GM12878 (cell line): ENCODE measurements around the gene DNAJC3. TPM values are rescaled to one million over a fixed set of nuclear protein-coding genes. Genes with fewer than 3 reads are reported as not detected.
A peak's percentile ranks its signal among the peaks of the same experiment; 100 is the strongest.

ENCODE experiments used
- BACH1 ChIP-seq: fragments of 450-650 bp; IDR thresholded peaks from 2 replicates; pipeline ENCODE4 v1.6.1; 2017; ENCODE audit warnings: mild to moderate bottlenecking, borderline replicate concordance
- EED ChIP-seq: sonication (generic); IDR thresholded peaks from 2 replicates; pipeline ENCODE4 v1.6.1; 2016; ENCODE audit warnings: antibody characterized with exemption, low read depth
- GABPA ChIP-seq: IDR thresholded peaks from 2 replicates; pipeline ENCODE4 v1.6.1; 2014; ENCODE audit warnings: antibody characterized with exemption, low read depth, mild to moderate bottlenecking, inconsistent platforms
- LARP7 ChIP-seq: fragments of 450-650 bp; IDR thresholded peaks from 2 replicates; pipeline ENCODE4 v1.6.1; 2017; ENCODE audit warnings: mild to moderate bottlenecking
- NFYA ChIP-seq: IDR thresholded peaks from 2 replicates; pipeline ENCODE4 v1.6.1; 2011; ENCODE audit warnings: low read depth, mild to moderate bottlenecking, low read length, improper control_type of control experiment, borderline replicate concordance
- PAX8 ChIP-seq: fragments of 450-650 bp; IDR thresholded peaks from 2 replicates; pipeline ENCODE4 v1.6.1; 2017; ENCODE audit warnings: mild to moderate bottlenecking, moderate library complexity
- RBBP5 ChIP-seq: fragments of 200-600 bp; sonication (generic); conservative IDR thresholded peaks from 2 replicates; pipeline ENCODE4 v1.6.1; 2016
- RUNX3 ChIP-seq: IDR thresholded peaks from 2 replicates; pipeline ENCODE4 v1.6.1; 2012; ENCODE audit warnings: low read length, inconsistent platforms
- SMAD5 ChIP-seq: IDR thresholded peaks from 2 replicates; pipeline ENCODE4 v1.6.1; 2016; ENCODE audit warnings: antibody characterized with exemption, low read depth
- SRF ChIP-seq, 2 experiments: IDR thresholded peaks; 2 replicates each; pipeline ENCODE4 v1.6.1; 2011; ENCODE audit warnings: low read depth in 2 of 2, low read length in 2 of 2, mild to moderate bottlenecking in 1 of 2, moderate library complexity in 1 of 2
- SUZ12 ChIP-seq: fragments of 200-600 bp; sonication (generic); IDR thresholded peaks from one replicate; pipeline ENCODE4 v1.6.1; 2018; ENCODE audit warnings: antibody characterized with exemption, mild to moderate bottlenecking; ENCODE audit not compliant: unreplicated experiment
- WRNIP1 ChIP-seq: IDR thresholded peaks from 2 replicates; pipeline ENCODE4 v1.6.1; 2011; ENCODE audit warnings: low read depth, low read length, improper control_type of control experiment, borderline replicate concordance
- polyA plus RNA-seq, 11 experiments: library from polyadenylated mRNA; depleted of rRNA in 4 of 11; unstranded in 6 of 11; stranded (reverse) in 5 of 11; fragments of >200 nt; fragmentation: Nextera tagmentation in 4 of 11; fragmentation: Illumina TruSeq in 1 of 11; extraction: Ambion mirVana in 4 of 11; extraction: Trizol in 1 of 11; gene quantifications; 1 replicate in 1 of 11; 2 replicates in 10 of 11; pipeline versions ENCODE4 v1.2.1 to v1.2.3, GENCODE V29; 2011 to 2016; ENCODE audit warnings: inconsistent platforms in 2 of 11, missing spikeins in 2 of 11, low read depth in 1 of 11
- total RNA-seq, 4 experiments: library from RNA; depleted of rRNA in 3 of 4; stranded (reverse); fragments of >200 nt in 3 of 4; fragmentation: Illumina TruSeq in 1 of 4; extraction: Trizol in 1 of 4; gene quantifications; 2 replicates each; pipeline versions ENCODE4 v1.2.1 to v1.2.3, GENCODE V29; 2013 to 2021
- TF ChIP-seq, protein P1 (sequence below): fragments of 450-650 bp; IDR thresholded peaks from 2 replicates; pipeline ENCODE4 v1.6.1; 2017; ENCODE audit warnings: low read depth, mild to moderate bottlenecking, moderate library complexity
- TF ChIP-seq, protein P2 (sequence below): fragments of 450-650 bp; IDR thresholded peaks from 2 replicates; pipeline ENCODE4 v1.6.1; 2017; ENCODE audit warnings: mild to moderate bottlenecking, low read depth, inconsistent platforms; ENCODE audit not compliant: poor library complexity, severe bottlenecking
- TF ChIP-seq, protein P3 (sequence below): fragments of 450-650 bp; IDR thresholded peaks from 2 replicates; pipeline ENCODE4 v1.6.1; 2018; ENCODE audit warnings: borderline replicate concordance, mild to moderate bottlenecking; ENCODE audit not compliant: partially characterized antibody

Gene DNAJC3
- total and polyA plus RNA-seq, 10 of the 15 experiments (the other 5 are each of a cell fraction or from before 2014, with no cell fraction given) = 9.3 to 37.4 (median 19.0) TPM

DNA sequence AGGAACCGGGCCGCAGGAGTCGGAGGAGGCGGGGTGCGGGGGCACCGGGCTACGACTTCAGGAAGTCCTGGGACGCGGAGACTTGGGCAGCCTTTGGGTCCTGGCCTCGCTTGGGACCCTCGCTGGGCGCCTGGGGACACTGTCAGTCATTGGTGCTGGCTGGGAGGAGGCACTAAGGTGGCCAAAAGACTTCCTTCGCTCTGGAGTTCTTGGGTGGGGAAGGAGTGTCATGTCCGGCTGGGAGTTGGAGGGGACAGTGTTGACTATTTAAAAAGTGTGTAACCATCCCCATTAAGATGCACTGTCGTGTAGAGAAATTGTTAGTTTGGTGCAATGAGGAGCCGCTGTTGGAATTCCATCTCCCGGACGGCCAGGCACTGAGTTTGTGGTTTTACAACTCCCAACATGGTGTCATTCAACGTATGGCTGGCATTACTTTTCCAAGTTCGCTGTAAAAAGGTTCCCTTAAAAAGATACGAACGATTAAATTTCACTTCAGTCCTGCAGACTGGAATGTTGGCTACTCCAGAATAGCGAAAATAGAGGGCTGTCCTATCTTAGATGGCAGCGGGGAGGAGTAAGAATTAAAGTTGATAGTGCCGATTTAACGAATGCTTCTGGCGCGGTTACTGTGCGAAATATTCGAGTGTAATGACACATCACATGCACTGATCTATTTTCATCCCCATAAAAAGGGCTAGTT lies 776 bp downstream of the DNAJC3 start (continued):
- TF ChIP-seq BACH1 (no peak), LARP7 (0 out of 2 replicates have a peak, but pooled peaks have one; percentile 5), SUZ12 (no peak), PAX8 (no peak), SRF (IDR thresholded peaks at IDR 0.05; ENCODE audit: low read depth in 2 of 2, low read length in 2 of 2) (no peak), RUNX3 (peak; percentile 72), SMAD5 (no peak), EED (no peak), WRNIP1 (peak; percentile 74; the same call in 1 of the 2 replicates), NFYA (no peak), RBBP5 (no peak), GABPA (no peak)
- TF ChIP-seq, protein P1, sequence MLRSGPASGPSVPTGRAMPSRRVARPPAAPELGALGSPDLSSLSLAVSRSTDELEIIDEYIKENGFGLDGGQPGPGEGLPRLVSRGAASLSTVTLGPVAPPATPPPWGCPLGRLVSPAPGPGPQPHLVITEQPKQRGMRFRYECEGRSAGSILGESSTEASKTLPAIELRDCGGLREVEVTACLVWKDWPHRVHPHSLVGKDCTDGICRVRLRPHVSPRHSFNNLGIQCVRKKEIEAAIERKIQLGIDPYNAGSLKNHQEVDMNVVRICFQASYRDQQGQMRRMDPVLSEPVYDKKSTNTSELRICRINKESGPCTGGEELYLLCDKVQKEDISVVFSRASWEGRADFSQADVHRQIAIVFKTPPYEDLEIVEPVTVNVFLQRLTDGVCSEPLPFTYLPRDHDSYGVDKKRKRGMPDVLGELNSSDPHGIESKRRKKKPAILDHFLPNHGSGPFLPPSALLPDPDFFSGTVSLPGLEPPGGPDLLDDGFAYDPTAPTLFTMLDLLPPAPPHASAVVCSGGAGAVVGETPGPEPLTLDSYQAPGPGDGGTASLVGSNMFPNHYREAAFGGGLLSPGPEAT = 0 out of 2 replicates have a peak, but pooled peaks have one; percentile 20
- TF ChIP-seq, protein P2, sequence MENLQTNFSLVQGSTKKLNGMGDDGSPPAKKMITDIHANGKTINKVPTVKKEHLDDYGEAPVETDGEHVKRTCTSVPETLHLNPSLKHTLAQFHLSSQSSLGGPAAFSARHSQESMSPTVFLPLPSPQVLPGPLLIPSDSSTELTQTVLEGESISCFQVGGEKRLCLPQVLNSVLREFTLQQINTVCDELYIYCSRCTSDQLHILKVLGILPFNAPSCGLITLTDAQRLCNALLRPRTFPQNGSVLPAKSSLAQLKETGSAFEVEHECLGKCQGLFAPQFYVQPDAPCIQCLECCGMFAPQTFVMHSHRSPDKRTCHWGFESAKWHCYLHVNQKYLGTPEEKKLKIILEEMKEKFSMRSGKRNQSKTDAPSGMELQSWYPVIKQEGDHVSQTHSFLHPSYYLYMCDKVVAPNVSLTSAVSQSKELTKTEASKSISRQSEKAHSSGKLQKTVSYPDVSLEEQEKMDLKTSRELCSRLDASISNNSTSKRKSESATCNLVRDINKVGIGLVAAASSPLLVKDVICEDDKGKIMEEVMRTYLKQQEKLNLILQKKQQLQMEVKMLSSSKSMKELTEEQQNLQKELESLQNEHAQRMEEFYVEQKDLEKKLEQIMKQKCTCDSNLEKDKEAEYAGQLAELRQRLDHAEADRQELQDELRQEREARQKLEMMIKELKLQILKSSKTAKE = peak; percentile 24
- TF ChIP-seq, protein P3, sequence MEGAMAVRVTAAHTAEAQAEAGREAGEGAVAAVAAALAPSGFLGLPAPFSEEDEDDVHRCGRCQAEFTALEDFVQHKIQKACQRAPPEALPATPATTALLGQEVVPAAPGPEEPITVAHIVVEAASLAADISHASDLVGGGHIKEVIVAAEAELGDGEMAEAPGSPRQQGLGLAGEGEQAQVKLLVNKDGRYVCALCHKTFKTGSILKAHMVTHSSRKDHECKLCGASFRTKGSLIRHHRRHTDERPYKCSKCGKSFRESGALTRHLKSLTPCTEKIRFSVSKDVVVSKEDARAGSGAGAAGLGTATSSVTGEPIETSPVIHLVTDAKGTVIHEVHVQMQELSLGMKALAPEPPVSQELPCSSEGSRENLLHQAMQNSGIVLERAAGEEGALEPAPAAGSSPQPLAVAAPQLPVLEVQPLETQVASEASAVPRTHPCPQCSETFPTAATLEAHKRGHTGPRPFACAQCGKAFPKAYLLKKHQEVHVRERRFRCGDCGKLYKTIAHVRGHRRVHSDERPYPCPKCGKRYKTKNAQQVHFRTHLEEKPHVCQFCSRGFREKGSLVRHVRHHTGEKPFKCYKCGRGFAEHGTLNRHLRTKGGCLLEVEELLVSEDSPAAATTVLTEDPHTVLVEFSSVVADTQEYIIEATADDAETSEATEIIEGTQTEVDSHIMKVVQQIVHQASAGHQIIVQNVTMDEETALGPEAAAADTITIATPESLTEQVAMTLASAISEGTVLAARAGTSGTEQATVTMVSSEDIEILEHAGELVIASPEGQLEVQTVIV = no peak
- TF ChIP-seq, all 136 proteins: peak for 8
